Measurements from ENCODE around the gene PGM5. TPM values are rescaled to one million over a fixed set of nuclear protein-coding genes. Genes with fewer than 3 reads are reported as not detected.

The PGM5 gene
- total and polyA plus RNA-seq, 3 experiments from 2014 or later = not detected

DNA sequence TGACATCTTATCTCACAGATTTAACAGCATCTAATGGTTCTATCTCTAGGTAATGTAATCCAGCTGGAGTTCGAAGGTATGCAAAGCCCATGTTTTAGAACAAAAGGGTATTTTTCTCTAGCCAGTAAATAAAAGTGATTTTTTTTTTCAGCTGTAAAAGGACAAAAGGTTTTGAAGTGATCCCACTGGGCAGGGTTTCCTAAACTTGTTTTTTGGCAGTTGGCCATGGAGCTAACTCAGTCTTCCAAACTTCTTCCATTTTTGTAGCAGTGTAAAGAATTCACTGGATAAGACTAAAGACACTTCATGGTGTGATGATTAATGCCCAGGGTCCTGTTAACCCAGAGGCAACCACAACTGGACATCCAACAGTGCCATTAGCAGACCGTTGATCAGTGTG is 120.4 kb downstream of the PGM5 start:
- no peaks in the 10 kb centered on the region for H3K4me1 Mint-ChIP-seq
- no peak overlapping the region for H3K27ac Mint-ChIP-seq
- no peak overlapping the region for H3K4me3 ChIP-seq (ENCODE audit: low read length)
- H3K4me3 Mint-ChIP-seq = no peak overlapping the region
- H3K9me3 ChIP-seq (ENCODE audit: low read length) = no peaks in the 10 kb centered on the region
- no peaks in the 10 kb centered on the region for H3K36me3 Mint-ChIP-seq
- H3K9me3 Mint-ChIP-seq = peaks cover 0 to 4% (median 0%) of the 10 kb centered on the region in 5 donors
- no peaks in the 10 kb centered on the region for H3K4me1 ChIP-seq (ENCODE audit: insufficient read depth, low read length)
- H3K27me3 ChIP-seq (ENCODE audit: insufficient read depth, low read length, poor library complexity, severe bottlenecking) = no peaks in the 10 kb centered on the region
- H3K27me3 Mint-ChIP-seq = peaks cover 7 to 15% of the 10 kb centered on the region in 2 donors
- no peak for DNase-seq
- no peak overlapping the region for H3K27ac ChIP-seq (ENCODE audit: low read depth, low read length)
- ChIA-PET CTCF (no interaction called here), POLR2A (no interaction called here)
- no peaks in the 10 kb centered on the region for H3K36me3 ChIP-seq (ENCODE audit: insufficient read depth, low read length)

DNA sequence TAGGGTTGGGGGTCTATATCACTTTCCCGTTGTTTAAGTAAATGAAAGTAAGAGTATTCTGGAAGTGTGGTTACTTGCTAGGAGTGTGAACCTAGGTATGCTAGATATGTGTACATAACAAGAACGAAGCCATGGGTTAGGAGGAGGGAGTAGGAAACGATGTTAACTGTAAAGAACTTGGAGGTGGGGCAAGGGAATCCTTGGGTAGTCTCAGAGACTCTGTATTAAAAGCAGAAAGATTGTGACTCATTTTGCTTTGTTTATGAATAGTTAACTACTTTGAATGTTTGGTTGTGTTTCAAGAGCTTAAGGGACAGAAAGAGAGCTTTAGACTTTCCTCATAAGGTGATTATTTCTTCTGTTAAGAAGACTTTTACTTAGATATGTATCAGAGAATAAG is 124.4 kb downstream of the PGM5 start:
- POLR2A ChIA-PET = no interaction called here
- H3K27me3 ChIP-seq (ENCODE audit: insufficient read depth, low read length, poor library complexity, severe bottlenecking) = no peaks in the 10 kb centered on the region
- no peak for DNase-seq
- no peak overlapping the region for H3K27ac ChIP-seq (ENCODE audit: low read depth, low read length)
- Mint-ChIP-seq H3K27ac (no peak overlapping the region), H3K4me1 (no peaks in the 10 kb centered on the region), H3K4me3 (no peak overlapping the region), H3K36me3 (no peaks in the 10 kb centered on the region), H3K27me3 (peaks cover 3 to 18% of the 10 kb centered on the region in 2 donors), H3K9me3 (peaks cover 0 to 3% (median 0%) of the 10 kb centered on the region in 5 donors)
- CTCF ChIA-PET = no interaction called here
- H3K9me3 ChIP-seq (ENCODE audit: low read length) = no peaks in the 10 kb centered on the region
- H3K4me1 ChIP-seq (ENCODE audit: insufficient read depth, low read length) = no peaks in the 10 kb centered on the region
- H3K36me3 ChIP-seq (ENCODE audit: insufficient read depth, low read length) = no peaks in the 10 kb centered on the region
- no peak overlapping the region for H3K4me3 ChIP-seq (ENCODE audit: low read length)

DNA sequence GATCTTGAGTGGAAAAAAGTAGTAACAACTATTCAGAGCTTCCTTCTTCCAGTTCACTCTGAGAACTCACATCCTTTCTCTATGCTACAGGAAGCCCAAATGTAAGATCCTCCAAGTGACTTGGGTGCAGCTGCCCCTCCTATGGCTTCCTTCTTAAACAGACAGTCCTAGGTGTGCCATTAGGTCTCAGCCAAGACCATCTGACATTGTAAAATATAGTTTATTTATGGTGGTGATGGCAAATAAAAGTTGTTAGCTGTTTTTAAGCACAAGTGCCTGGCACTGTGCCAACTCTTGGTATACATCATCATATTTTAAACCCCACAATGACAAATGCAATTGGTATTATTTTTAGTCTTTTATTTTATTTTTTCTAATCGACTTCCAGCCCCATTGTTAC is 126.1 kb downstream of the PGM5 start:
- POLR2A ChIA-PET = no interaction called here
- Histone ChIP-seq H3K27ac (ENCODE audit: low read depth, low read length) (no peak overlapping the region), H3K9me3 (ENCODE audit: low read length) (no peaks in the 10 kb centered on the region), H3K4me1 (ENCODE audit: insufficient read depth, low read length) (no peaks in the 10 kb centered on the region), H3K36me3 (ENCODE audit: insufficient read depth, low read length) (no peaks in the 10 kb centered on the region), H3K4me3 (ENCODE audit: low read length) (no peak overlapping the region), H3K27me3 (ENCODE audit: insufficient read depth, low read length, poor library complexity, severe bottlenecking) (no peaks in the 10 kb centered on the region)
- H3K27me3 Mint-ChIP-seq = peaks cover 2 to 6% of the 10 kb centered on the region in 2 donors
- no peaks in the 10 kb centered on the region for H3K36me3 Mint-ChIP-seq
- H3K4me3 Mint-ChIP-seq = no peak overlapping the region
- H3K9me3 Mint-ChIP-seq = peaks cover 0 to 3% (median 0%) of the 10 kb centered on the region in 5 donors
- no peaks in the 10 kb centered on the region for H3K4me1 Mint-ChIP-seq
- H3K27ac Mint-ChIP-seq = no peak overlapping the region
- no peak for DNase-seq
- CTCF ChIA-PET = no interaction called here

DNA sequence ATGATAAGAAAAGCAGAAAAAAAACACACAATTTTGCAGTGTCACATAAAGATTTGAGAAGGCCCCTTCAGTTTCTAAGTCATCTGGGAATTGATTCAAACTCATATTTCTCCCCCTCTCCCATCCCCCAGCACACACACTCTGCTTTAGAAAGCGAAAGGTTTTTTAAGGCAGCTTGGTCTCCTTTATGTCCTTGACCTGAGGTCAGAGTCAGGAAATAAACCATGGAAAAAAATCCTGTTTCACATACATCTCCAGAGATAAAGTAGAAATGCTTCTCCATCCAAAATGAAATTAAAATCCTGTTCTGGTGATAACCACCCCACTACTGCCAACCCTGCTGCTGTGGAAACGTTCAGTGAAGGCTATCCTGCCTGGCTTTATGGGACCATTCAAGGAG is 131.7 kb downstream of the PGM5 start:
- Histone ChIP-seq H3K27me3 (ENCODE audit: insufficient read depth, low read length, poor library complexity, severe bottlenecking) (no peaks in the 10 kb centered on the region), H3K4me1 (ENCODE audit: insufficient read depth, low read length) (no peaks in the 10 kb centered on the region), H3K27ac (ENCODE audit: low read depth, low read length) (no peak overlapping the region), H3K36me3 (ENCODE audit: insufficient read depth, low read length) (no peaks in the 10 kb centered on the region), H3K4me3 (ENCODE audit: low read length) (no peak overlapping the region), H3K9me3 (ENCODE audit: low read length) (no peaks in the 10 kb centered on the region)
- POLR2A ChIA-PET = no interaction called here
- H3K27me3 Mint-ChIP-seq = peaks cover 4 to 15% of the 10 kb centered on the region in 2 donors
- H3K36me3 Mint-ChIP-seq = no peaks in the 10 kb centered on the region
- H3K4me1 Mint-ChIP-seq = no peaks in the 10 kb centered on the region
- no peak overlapping the region for H3K27ac Mint-ChIP-seq
- CTCF ChIA-PET = no interaction called here
- DNase-seq = no peak
- no peak overlapping the region for H3K4me3 Mint-ChIP-seq
- H3K9me3 Mint-ChIP-seq = peaks cover 0 to 2% (median 0%) of the 10 kb centered on the region in 5 donors

DNA sequence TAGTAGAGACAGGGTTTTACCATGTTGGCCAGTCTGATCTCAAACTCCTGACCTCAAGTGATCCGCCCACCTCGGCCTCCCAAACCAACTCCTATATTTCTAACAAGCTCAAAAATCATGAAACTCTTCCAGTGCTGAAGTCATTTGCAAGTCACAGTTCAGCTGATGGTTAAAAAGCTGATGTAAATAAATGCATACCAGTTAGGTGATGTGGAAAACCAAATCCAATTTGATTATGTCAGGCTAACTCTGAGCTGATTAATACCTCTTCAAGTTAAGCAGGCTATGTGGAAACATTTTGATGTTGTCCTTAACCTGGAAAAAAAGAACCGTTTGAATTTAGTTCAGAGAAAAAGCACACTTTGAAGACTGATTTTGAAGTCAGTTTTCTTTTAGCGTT is 133.2 kb downstream of the PGM5 start:
- no peak overlapping the region for H3K27ac ChIP-seq (ENCODE audit: low read depth, low read length)
- Mint-ChIP-seq H3K4me3 (no peak overlapping the region), H3K9me3 (peaks cover 0 to 2% (median 0%) of the 10 kb centered on the region in 5 donors), H3K27ac (no peak overlapping the region), H3K27me3 (peaks cover 4 to 22% of the 10 kb centered on the region in 2 donors), H3K36me3 (no peaks in the 10 kb centered on the region), H3K4me1 (no peaks in the 10 kb centered on the region)
- DNase-seq = no peak
- H3K27me3 ChIP-seq (ENCODE audit: insufficient read depth, low read length, poor library complexity, severe bottlenecking) = no peaks in the 10 kb centered on the region
- H3K36me3 ChIP-seq (ENCODE audit: insufficient read depth, low read length) = no peaks in the 10 kb centered on the region
- no peak overlapping the region for H3K4me3 ChIP-seq (ENCODE audit: low read length)
- POLR2A ChIA-PET = no interaction called here
- no peaks in the 10 kb centered on the region for H3K9me3 ChIP-seq (ENCODE audit: low read length)
- CTCF ChIA-PET = no interaction called here
- H3K4me1 ChIP-seq (ENCODE audit: insufficient read depth, low read length) = no peaks in the 10 kb centered on the region

DNA sequence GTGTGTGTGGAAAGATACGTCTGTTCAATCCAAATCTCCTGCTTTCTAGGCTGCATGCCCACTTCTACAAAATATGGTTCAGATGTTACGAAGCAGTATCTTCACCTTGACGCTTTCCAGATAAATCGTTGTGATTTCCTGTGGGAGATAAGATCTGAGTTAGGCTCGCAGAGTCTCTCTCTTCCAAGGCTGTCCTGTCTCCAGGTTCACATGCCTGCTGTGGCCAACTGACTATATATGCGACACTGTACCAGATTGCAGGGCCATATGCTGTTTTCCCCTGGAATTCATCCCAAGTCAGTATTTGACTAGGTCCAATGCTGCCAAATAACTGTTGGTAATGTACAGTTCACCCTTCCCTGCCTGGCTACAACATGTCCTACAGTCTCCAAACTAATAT is 136.4 kb downstream of the PGM5 start:
- DNase-seq = no peak
- Histone ChIP-seq H3K9me3 (ENCODE audit: low read length) (no peaks in the 10 kb centered on the region), H3K4me3 (ENCODE audit: low read length) (no peak overlapping the region), H3K4me1 (ENCODE audit: insufficient read depth, low read length) (no peaks in the 10 kb centered on the region), H3K27ac (ENCODE audit: low read depth, low read length) (no peak overlapping the region), H3K27me3 (ENCODE audit: insufficient read depth, low read length, poor library complexity, severe bottlenecking) (no peaks in the 10 kb centered on the region), H3K36me3 (ENCODE audit: insufficient read depth, low read length) (no peaks in the 10 kb centered on the region)
- ChIA-PET POLR2A (no interaction called here), CTCF (no interaction called here)
- Mint-ChIP-seq H3K27ac (no peak overlapping the region), H3K27me3 (peaks cover 5 to 20% of the 10 kb centered on the region in 2 donors), H3K9me3 (no peaks in the 10 kb centered on the region), H3K4me3 (no peak overlapping the region), H3K4me1 (no peaks in the 10 kb centered on the region), H3K36me3 (no peaks in the 10 kb centered on the region)

DNA sequence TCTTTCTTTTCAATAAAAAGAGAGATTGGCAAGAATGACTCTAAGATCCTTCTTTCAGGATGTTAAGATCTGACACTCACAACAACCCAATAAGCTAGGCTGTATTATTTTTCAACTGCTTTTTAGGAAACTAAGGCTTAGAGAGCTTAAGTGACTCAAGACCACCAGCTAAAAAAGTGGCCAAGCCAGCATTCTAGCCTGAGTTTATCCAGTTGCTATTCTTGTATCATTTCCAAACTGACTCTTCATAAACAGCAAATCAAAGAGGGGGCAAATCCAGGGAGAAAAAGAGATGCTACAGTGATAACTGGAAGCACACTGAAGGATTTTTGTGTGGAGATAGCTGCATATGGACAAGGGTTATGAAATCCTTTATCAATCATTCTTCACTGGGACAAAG is 137.1 kb downstream of the PGM5 start:
- ChIA-PET POLR2A (no interaction called here), CTCF (no interaction called here)
- Histone ChIP-seq H3K9me3 (ENCODE audit: low read length) (no peaks in the 10 kb centered on the region), H3K4me3 (ENCODE audit: low read length) (no peak overlapping the region), H3K4me1 (ENCODE audit: insufficient read depth, low read length) (no peaks in the 10 kb centered on the region), H3K27me3 (ENCODE audit: insufficient read depth, low read length, poor library complexity, severe bottlenecking) (no peaks in the 10 kb centered on the region), H3K36me3 (ENCODE audit: insufficient read depth, low read length) (no peaks in the 10 kb centered on the region), H3K27ac (ENCODE audit: low read depth, low read length) (no peak overlapping the region)
- Mint-ChIP-seq H3K4me3 (no peak overlapping the region), H3K27ac (no peak overlapping the region), H3K36me3 (no peaks in the 10 kb centered on the region), H3K9me3 (no peaks in the 10 kb centered on the region), H3K4me1 (no peaks in the 10 kb centered on the region), H3K27me3 (peaks cover 5 to 20% of the 10 kb centered on the region in 2 donors)
- DNase-seq = no peak

DNA sequence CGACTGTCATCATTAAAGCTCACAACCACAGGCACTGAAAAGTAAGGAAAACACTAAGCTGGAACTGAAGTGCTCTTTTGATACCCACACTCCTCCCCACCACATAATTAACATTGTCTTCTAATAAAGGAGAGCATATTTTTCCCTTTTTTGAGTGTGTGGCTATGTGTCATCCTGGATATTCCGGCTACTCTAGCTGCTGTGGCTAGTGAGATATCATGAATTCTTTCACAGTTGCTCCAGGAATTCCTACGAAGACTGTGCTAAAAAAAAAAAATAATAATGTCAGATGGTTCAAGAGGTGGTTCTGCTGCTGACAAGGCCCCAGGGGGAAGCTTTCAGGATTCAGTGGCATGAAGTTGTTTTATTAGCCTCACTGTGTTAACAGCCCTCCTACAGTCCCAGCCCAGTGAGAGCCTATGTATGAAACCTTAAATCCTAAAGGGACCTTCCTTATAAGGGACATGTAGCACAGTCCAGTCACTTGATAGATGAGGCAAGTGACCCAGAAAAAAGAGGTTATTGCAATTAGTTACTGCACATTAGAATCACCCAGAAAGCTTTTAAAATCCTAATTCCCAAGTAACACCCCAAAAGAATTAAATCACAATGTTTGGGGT is 137.7 kb downstream of the PGM5 start:
- Histone ChIP-seq H3K9me3 (ENCODE audit: low read length) (no peaks in the 10 kb centered on the region), H3K27ac (ENCODE audit: low read depth, low read length) (no peak overlapping the region), H3K27me3 (ENCODE audit: insufficient read depth, low read length, poor library complexity, severe bottlenecking) (no peaks in the 10 kb centered on the region), H3K36me3 (ENCODE audit: insufficient read depth, low read length) (no peaks in the 10 kb centered on the region), H3K4me3 (ENCODE audit: low read length) (no peak overlapping the region), H3K4me1 (ENCODE audit: insufficient read depth, low read length) (no peaks in the 10 kb centered on the region)
- POLR2A ChIA-PET = no interaction called here
- H3K27me3 Mint-ChIP-seq = peaks cover 5 to 20% of the 10 kb centered on the region in 2 donors
- H3K4me1 Mint-ChIP-seq = peaks cover 0 to 2% (median 0%) of the 10 kb centered on the region in 3 donors
- H3K36me3 Mint-ChIP-seq = no peaks in the 10 kb centered on the region
- DNase-seq = no peak
- no peak overlapping the region for H3K4me3 Mint-ChIP-seq
- no peaks in the 10 kb centered on the region for H3K9me3 Mint-ChIP-seq
- CTCF ChIA-PET = interaction anchor here (1.1 kb wide), 1 partner anchor 13 kb away, joined by 3 read pairs; no protein-coding TSS in a partner anchor
- H3K27ac Mint-ChIP-seq = no peak overlapping the region

DNA sequence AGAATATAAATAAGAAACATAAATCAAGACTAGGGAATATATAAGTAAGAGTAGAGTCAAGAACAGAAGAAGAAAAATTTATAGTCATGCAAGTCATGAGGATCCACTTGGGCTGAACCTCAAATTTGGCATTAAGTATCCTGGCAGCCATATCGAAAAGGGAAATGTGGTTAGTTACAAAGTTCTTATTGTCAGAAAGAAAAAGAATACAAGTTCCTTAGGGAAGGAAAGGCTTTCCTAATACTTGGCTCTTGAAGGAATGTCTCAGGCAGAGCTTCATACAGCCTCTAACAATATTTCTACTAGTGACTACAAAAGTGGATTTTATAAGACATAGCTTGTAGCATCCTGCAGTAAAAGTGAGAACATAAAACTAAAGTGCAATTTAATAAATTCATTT is 138.8 kb downstream of the PGM5 start:
- no peaks in the 10 kb centered on the region for H3K9me3 Mint-ChIP-seq
- peaks cover 5 to 20% of the 10 kb centered on the region in 2 donors for H3K27me3 Mint-ChIP-seq
- H3K4me3 ChIP-seq (ENCODE audit: low read length) = no peak overlapping the region
- H3K4me1 Mint-ChIP-seq = peaks cover 0 to 2% (median 0%) of the 10 kb centered on the region in 3 donors
- H3K4me3 Mint-ChIP-seq = no peak overlapping the region
- H3K27ac ChIP-seq (ENCODE audit: low read depth, low read length) = no peak overlapping the region
- no peak for DNase-seq
- no peaks in the 10 kb centered on the region for H3K36me3 Mint-ChIP-seq
- no peaks in the 10 kb centered on the region for H3K27me3 ChIP-seq (ENCODE audit: insufficient read depth, low read length, poor library complexity, severe bottlenecking)
- H3K4me1 ChIP-seq (ENCODE audit: insufficient read depth, low read length) = no peaks in the 10 kb centered on the region
- no peaks in the 10 kb centered on the region for H3K9me3 ChIP-seq (ENCODE audit: low read length)
- H3K27ac Mint-ChIP-seq = no peak overlapping the region
- ChIA-PET CTCF (no interaction called here), POLR2A (no interaction called here)
- no peaks in the 10 kb centered on the region for H3K36me3 ChIP-seq (ENCODE audit: insufficient read depth, low read length)
